Skin epidermis (tissue), 12 donors: Measurements from ENCODE around the gene CLTRN.
A peak's percentile ranks its signal among the peaks of the same experiment; 100 is the strongest.
"Not testable (repeated sequence)": the region's sequence is repeated elsewhere in the genome, so short reads cannot be mapped to it uniquely, and the experiment has no call there.

Source experiments
- H3K27ac ChIP-seq, 21 experiments: fragments of 200-600 bp; sonication (generic) in 11 of 21; one replicate each; pipeline ENCODE4 v1.5.0; 2020; ENCODE audit warnings: mild to moderate bottlenecking in 3 of 21, inconsistent platforms in 2 of 21, moderate library complexity in 2 of 21
- H3K4me3 ChIP-seq, 7 experiments: fragments of 200-600 bp; sonication (generic) in 2 of 7; one replicate each; pipeline ENCODE4 v1.5.0; 2020; ENCODE audit warnings: inconsistent platforms in 2 of 7, mild to moderate bottlenecking in 2 of 7, moderate library complexity in 1 of 7

The CLTRN gene, protein sequence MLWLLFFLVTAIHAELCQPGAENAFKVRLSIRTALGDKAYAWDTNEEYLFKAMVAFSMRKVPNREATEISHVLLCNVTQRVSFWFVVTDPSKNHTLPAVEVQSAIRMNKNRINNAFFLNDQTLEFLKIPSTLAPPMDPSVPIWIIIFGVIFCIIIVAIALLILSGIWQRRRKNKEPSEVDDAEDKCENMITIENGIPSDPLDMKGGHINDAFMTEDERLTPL

DNA sequence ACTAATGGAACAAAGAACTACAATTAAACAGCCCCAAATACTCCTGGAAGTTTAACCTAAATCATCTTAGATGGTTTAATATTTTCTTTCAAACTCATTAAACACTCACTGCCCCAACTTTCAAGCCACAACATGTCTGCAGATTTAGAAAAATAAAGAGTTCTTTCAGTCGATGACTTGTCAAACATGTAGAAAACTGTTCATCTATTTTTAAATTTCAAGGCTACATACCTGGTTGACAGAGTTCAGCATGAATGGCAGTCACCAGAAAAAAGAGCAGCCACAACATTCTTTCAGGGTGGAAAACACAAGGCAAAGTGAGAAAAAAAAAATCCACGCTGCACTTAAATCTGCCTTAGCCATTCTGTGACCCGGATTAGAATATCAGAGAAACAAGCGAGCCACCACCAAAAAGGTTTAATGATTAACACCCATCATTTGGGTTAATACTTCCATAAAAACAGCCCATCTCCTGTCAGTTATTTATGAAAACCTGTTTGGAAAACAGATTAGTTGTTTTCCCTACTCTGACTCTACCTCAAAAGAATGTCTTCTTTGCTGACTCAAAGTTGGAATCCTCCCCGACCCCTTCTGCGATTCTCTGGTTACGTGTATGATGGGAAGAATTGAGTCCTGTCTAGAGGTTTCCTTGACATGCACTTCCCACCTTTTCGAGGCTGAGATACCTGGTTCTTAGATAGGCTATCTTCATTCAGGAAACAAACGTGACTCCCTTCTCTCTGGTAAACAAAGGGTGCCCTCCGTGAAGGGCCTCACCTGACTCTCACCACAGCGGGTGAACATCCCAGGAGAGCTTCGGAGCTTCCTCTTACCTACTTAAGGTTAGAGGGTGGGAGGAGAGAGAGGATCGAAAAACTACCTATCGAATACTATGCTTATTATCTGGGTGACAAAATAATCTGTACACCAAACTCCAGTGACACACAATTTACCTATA is at the start of gene CLTRN:
Gene CLTRN, minus strand, starts transcription at position 319 of the 958 bp plus-strand sequence. Its CDS starts 30 bp downstream, at position 289.
- no peak within 1 kb of the TSS for H3K27ac ChIP-seq

DNA sequence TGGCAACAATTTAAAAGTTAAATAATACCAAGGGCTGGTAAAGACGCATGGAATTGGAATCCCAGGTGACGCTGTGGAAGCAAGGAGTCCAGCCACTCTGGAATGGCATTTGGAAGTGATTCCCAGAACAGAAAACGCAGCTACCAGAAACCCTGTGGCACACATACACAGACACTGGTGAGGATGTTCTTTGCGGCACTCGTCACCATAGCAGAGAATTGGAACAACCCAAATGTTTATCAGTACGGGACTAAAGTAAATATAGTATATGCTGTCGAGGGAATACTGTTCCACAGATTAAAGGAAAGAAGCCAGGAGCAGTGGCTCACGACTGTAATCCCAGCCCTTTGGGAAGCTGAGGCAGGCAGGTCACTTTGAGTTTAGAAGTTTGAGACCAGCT is 39.7 kb upstream of the CLTRN start:
- H3K27ac ChIP-seq, H3K4me3 ChIP-seq: not testable (repeated sequence)

More for the DNA sequence above, at the start of gene CLTRN:
- H3K4me3 ChIP-seq, result no peak within 1 kb of the TSS

DNA sequence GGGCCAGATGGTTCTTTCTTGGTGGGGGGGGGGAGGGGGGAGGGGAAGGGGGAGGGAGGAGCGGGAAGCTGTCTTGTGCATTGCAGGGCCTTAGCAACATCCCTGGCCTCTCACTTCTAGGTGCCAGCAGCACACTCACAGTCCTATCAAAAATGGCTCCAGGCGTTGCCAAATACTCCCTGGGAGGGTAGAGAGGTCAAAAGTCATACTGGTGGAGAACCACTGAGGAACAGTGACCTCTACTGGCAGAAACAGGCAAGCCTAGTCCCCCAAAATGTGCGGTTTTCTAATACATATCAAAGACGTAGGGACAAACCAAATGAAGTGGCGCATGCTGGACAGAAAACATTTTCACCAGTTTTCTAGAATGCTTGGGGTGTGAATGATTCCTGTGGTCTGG is 39.2 kb upstream of the CLTRN start:
- not testable (repeated sequence) for H3K4me3 ChIP-seq, H3K27ac ChIP-seq

DNA sequence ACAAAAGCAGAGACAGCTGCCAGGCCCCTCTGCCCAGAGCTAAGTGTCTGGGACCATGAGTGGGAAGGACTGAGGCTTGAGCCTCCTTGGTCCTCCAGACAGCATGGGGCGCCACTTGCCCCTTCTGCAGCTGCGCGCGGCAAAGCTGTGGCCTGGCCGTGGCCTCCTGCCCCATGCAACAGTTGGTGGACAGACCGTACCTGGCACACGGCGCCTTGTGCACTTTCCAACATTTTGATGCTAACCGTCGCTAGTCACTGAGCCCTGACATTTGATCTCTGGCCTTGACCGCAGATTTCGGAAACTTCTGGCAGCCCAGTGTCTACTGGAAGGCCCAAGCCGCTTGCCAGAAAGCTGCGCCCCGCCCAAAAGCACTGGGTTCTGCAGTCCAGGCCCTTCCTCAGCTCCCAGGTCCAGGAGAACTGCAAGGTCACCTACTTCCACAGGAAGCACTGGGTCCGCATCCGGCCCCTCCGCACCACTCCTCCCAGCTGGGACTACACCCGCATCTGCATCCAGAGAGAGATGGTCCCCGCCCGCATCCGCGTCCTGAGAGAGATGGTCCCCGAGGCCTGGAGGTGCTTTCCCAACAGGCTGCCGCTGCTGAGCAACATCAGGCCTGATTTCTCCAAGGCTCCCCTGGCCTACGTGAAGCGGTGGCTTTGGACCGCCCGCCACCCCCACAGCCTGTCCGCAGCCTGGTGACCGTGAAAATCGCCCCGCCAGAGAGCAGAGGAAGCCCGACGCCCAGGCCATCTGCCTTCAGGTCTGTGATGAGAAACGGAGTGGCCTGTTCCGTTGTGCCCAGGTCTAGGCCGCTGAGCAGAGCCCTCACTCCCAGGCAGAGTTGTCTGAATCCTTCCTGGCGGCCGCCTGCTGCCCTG is 38.1 kb upstream of the CLTRN start:
- Histone ChIP-seq H3K4me3 (no peak overlapping the region), H3K27ac (no peak overlapping the region)

DNA sequence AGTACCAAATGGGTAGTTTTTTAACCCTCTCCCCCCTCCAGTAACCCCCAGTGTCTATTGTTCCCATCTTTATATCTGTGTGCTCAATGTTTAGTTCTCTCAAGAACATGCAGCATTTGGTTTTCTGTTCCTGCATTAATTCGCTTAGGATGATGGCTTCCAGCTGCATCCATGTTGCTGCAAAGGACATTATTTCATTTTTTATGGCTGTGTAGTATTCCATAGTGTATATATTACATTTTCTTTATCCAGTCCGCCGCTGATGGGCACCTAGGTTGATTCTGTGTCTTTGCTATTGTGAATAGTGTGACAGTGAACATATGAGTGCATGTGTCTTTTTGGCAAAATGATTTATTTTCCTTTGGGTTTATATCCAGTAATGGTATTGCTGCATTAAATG is 31.9 kb upstream of the CLTRN start:
- H3K4me3 ChIP-seq, result no peak overlapping the region
- H3K27ac ChIP-seq, result no peak overlapping the region

DNA sequence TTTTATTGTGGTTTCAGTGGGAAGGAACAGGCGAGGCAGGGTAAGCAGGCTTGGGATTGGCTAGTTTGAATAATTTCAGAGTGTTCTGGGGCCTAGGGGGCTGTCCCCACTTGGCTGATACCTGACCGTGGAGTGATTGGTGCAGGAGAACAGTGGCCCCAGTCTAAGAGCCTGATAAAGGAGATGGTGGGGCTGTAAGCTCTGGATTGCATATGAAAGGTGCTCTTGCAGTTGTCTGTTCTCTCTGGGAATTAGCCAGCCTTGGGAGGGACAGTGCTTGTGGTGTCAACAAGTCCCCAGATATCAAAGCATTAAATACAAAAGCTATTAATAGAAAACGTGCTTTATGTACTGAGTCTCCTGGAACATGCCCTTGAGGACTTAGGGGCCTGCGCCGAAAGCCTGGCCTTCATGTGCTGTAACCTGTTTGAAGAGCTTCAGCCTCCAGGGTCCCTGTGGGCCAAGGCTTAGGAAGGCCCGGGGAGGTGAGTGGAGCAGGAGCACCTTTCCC is 30.4 kb upstream of the CLTRN start:
- Histone ChIP-seq H3K4me3 (no peak overlapping the region), H3K27ac (no peak overlapping the region)

DNA sequence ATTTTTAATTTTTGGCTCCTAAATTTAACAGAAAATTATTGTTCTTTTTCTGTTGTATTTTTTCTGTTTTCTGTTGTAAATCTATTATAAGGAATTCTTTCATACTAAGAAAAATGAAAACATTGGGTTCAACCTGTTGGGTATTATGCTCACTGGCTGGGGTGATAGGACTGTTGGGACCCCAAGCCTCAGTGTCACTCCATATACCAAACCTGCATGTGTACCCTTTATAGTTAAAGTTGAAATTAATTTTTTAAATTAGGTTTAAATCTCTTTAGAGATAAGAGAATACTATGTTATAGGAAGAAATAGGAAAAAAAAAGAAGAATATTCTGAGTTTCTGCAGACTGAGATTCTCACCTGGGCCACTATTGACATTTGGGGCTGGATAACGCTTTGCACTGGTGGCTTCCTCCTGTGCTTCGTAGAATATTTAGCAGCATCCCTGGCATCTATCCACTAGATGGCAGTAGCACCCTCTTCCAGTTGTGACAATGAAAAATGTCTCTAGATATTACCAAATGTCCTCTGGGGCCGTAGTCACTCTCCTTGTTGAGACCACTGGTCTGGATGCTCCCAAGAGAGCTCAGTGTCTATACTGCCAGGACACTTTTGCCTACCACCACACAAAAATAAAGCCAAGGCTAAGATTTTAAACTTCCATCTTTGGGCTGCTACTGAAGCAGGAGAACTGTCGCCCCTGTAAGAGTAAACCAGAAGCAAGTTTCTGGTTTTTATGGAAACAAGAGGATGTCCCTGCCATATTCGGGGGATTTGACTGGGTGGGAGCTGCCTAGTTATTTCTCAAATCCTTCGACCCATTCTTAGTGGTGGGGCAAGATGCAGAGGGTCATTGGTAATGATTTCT is 22.4 kb upstream of the CLTRN start:
- no peak overlapping the region for H3K4me3 ChIP-seq
- no peak overlapping the region for H3K27ac ChIP-seq

DNA sequence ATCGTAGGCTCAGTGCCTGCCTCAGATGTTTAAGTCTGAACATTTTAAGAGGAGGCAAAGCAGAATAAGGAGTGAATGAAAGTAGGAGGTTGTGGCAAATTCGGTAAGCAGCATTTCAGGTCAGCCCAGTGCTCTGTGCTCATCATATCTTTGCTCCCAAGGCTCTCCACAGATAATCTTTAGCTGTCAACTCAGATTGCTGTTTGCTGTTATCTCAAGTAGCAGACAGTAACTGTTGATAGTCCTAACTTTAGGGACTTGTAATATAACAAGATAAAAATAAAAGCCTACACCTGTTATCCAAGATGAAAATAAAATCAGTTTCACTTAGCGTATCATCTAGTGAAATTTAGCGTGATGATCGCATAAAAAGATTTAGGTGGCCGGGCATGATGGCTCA is 18.6 kb upstream of the CLTRN start:
- no peak overlapping the region for H3K4me3 ChIP-seq
- no peak overlapping the region for H3K27ac ChIP-seq

DNA sequence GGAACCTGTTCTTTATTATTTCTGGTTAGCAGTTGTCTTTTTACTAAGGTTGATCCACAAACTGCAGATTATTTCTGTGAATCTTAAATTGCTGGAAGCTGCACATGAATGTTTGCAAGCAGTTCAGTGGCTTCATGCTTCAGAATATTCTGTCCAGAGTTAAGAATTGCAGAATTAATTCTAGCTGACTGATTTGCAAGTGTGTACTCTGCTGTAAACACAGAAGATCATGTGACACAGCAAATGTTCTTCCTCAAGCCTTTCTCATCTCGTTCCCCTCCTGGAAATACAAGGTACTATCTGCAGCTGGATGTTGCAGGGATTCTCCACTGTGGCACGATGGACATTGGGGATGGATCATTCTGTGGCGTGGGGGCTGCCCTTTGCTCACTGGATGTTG is 16.8 kb upstream of the CLTRN start:
- H3K27ac ChIP-seq, result no peak overlapping the region
- no peak overlapping the region for H3K4me3 ChIP-seq

DNA sequence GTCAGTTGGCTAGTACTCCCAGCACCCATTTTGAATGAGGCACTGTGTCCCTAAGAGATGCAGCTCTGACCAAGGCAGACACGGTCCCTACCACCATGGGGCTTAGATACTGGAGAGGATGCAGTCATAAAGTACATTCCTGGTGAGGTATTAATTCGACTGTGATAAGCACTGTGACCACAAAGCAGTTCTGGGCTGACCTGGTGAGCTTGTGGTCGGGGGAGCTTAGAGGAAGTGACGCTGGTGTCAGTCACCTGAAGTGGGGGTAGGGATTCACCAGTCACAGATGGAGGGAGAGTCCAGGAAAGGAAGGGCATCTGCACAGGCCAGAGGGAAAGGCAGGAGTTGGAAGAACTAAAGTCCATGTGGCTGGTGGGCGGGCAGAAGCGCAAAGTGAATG is 15.8 kb upstream of the CLTRN start:
- no peak overlapping the region for H3K27ac ChIP-seq
- no peak overlapping the region for H3K4me3 ChIP-seq

DNA sequence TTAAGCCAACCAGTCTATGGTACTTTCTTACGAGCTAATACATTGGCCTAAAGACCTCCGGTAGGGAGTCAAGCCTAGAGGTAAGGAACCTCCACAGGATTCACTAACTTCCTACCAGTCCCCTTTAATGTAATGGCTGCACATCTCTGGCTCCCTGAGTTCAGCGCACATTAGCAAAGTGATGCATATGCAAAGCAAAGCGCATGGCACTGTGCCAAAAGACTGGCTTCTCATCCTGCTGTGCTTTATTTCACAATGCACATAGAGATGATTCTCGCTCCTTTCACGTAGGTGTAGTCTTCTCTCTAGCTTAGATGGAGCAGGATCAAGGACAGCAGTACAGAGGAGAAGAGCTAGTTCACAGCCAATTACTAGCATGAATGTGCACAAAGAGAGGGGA is 14.6 kb upstream of the CLTRN start:
- no peak overlapping the region for H3K27ac ChIP-seq
- no peak overlapping the region for H3K4me3 ChIP-seq

DNA sequence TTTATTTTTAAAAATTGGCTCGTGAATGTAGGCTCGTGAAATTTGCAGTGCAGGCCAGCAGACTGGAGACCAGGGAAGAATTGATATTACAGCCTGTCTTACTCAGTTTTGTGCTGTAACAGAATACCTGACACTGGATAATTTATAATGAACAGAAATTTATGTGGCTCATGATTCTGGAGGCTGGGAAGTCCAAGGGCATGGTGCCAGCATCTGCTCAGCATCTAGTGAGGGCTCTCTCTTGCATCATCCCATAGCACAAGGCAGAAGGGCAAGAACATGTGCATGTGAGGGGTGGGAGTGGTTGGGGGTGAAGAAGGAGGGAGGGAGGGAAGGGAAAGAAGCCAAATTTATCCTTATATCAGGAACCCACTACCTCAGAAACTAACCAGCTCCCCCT is 13.7 kb upstream of the CLTRN start:
- H3K4me3 ChIP-seq, result no peak overlapping the region
- no peak overlapping the region for H3K27ac ChIP-seq

DNA sequence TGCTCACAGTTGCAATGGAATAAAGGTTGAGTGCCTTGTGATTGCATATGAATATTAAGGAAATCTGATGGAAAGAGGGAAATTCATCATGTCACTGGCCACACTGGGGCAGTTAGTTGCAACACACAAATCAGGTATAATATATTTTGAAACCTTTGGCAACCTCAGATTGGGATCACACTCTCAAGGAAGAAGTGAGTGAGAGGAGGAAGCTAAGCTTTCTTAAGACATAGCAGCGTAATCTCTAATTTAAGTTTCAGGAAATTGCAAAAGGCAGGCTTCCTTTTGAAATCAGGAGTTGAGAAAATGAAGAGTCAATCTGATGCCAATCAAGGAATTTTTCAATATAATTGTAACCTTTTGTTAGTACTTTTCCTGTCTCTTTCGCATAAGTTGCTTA is 12.3 kb upstream of the CLTRN start:
- Histone ChIP-seq H3K27ac (peak overlapping the region in 1 of 21 experiments; percentile 20), H3K4me3 (peak overlapping the region in 2 of 7 experiments; percentile 55 to 60)

DNA sequence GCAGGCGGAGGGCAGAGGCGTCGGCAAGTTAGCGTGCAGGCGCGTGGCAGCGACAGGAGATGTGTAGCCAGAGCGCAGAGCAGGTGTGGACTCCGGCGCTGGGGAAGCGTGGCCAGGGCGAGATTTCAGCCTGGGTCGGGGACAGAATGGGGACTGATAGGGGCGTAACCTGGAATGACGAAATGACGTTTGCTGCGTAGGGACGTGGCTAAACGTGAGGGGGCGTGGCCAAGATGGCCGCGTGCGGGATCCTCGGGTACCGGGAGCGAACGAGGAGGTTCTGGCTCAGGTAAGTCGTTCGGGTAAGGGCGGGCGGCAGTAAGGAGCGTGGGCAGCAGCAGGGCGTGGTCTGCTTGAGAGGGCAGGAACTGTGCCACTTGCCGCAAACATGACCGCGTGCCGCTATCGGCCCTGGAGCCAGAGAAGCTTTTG is 10.9 kb upstream of the CLTRN start:
- H3K27ac ChIP-seq, result peak overlapping the region; percentile 58 to 99 (median 95)
- peak overlapping the region; percentile 51 to 66 (median 57) for H3K4me3 ChIP-seq

DNA sequence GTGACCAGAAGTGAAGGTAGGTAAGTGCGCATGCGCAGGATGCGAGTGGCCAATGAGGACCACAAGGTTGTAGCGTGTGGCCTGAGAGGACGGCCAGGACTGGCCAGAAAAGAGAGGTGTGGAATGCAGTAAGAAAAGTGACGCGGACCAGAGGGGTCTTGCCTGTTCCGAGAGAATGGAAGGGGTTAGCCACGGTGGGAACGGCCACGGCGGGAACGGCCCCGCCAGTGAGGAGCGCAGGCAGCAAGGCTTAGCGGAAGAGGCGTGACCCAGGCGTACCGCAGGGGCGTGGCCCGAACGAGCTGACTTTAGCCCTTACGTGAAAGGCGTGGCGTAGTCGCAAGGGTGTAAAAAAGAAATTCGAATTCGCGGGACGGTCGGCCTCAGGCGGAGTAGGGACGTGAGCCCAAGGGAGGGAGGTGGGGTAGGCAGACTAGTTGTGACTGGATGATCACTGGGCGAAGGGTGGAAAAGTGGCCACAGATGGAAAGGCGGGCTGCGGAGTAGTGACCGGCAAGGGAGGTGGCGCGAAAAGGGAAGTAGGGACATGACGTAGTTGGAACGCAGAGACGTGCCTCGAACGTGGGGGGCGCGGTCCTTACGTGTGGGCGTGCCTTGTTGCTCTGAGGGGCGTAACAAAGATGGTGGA is 10.4 kb upstream of the CLTRN start:
- peak overlapping the region; percentile 58 to 99 (median 95) for H3K27ac ChIP-seq

DNA sequence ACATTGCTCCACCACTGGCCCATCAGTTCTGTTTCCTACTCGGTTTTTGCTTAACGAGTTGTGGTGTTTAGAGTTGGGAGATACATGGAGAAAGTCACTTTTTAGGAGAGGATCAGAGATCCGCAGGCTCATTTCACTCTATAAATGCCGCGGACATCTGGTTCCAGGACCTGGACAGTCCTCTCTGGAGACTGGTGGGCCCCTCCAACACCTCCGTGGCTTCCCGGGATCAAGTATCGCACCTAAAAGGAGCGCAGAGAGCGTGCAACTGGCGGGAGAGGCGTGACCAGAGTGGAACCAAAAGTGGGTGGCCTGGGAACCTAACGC is 9.9 kb upstream of the CLTRN start:
- H3K4me3 ChIP-seq, result peak overlapping the region; percentile 51 to 66 (median 57)
- H3K27ac ChIP-seq, result peak overlapping the region in 20 of 21 experiments; percentile 86 to 99 (median 95)

More for the DNA sequence above, 10.4 kb upstream of the CLTRN start:
- peak overlapping the region; percentile 51 to 66 (median 57) for H3K4me3 ChIP-seq

DNA sequence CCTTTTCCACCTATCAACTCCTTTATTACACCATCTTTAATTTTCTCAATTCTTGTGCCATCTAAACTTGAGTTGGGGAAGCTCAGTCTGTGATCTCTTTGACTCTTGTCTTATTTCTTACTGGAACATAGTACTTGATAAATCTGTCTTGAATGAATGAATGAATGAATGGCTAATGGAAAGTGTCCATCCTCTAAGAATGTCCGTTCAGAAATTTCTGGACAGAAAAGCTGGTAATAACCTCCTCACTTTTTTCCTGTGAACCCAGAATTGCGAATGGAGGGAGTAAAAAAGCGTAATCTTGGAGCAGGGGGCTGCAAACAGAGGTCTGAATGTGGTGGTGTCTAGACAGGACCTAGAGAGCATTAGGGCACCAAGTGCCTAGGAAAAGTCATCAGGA is 9.4 kb upstream of the CLTRN start:
- peak overlapping the region in 18 of 21 experiments; percentile 86 to 99 (median 96) for H3K27ac ChIP-seq
- peak overlapping the region in 6 of 7 experiments; percentile 51 to 66 (median 58) for H3K4me3 ChIP-seq

DNA sequence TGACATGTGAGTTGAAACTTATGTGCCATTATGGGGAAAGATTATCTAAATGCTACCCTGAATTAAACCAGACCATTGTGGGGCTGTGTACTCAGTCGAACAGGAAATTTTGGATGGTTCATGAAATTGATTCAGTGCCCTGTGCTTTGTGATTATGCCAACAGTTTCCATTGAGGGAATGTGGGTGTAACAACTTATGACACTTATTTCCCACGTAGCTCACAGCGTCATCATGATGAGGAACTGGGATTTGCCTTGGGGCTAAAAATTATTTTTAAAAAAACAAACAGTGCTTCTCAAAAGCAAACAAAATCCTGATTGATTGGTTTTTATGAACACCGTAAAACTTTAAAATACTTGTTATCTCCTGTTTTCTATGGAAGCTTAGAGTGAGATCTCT is 8.3 kb upstream of the CLTRN start:
- Histone ChIP-seq H3K4me3 (no peak overlapping the region), H3K27ac (no peak overlapping the region)
